GM21447 (cell line): ENCODE data around the gene RPL7A.

Experiments
- ATAC-seq: cut with Tn5 transposase; IDR thresholded peaks from one replicate; pipeline ENCODE4 v1.9.1; 2021; ENCODE audit not compliant: unreplicated experiment

RPL7A gene

GRCh38 chr9:133346021-133346785, 1.8 kb upstream of the RPL7A start:
- no peak for ATAC-seq

- peak; percentile 37 for ATAC-seq
These were observed 468 bp upstream of the RPL7A start for GRCh38 chr9:133347515-133347984.

- no peak for ATAC-seq
These were observed 928 bp downstream of the RPL7A start for GRCh38 chr9:133348718-133349573.

DNA sequence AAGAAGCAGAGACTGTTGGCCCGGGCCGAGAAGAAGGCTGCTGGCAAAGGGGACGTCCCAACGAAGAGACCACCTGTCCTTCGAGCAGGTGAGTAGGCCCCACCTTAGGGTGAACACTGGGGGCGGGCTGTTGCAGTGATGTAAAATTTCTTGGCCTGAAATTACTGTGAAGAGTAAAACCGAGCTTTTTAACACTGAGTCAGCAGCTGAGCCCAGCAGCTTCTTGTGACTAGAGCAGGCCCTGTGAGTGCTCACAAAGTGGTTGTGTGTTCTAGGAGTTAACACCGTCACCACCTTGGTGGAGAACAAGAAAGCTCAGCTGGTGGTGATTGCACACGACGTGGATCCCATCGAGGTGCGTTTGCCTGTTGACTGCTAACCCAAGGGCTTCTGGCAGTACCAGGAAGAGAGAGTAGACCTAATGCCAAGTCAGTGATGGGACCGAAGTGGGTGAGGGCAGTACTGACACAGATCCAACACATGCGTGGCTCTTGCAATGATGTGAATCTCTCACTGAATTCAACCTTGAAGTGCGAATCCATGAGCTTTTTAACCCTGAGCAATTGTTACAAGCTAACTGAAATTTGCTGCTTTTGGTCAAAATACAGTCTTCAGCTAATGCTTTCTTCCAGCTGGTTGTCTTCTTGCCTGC, 2.1 kb downstream of the RPL7A start:
- ATAC-seq: no peak

- no peak for ATAC-seq
These were observed 3.5 kb downstream of the RPL7A start for GRCh38 chr9:133351526-133351907.

DNA sequence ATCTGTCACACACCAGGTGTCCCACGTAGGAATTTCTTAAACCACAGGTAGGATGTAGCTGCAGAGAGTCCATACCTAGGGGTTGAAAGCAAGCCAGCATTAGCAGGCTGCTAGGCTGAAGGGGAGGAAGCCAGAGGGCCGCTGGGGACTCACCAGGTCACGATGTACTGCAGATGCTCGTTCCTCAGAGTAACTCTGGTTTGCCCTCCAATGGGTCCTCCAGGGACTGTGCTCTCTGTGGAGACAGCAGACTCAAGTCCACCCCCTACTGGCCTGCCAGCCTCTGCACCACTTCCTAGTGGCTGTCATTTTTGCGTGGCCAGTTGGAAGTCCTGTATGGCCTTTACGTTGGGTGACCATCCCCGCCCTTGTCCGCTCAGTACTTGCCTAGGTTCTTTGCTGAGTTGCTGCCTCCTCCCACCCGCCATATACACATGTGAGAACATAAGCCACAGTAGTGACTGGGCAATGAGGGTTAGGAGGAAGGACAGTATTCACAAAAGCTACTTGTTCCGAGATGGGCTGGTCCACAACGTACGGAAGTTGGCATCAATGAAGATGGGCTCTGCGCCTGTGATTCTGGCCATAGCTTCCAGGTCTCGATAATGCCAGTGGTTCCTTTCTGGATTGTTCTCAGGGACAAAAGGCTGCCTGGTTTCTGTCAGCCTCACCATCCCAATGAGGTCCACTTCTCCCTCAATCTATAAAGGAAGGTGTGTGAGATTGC, 4.1 kb downstream of the RPL7A start:
- no peak for ATAC-seq

- ATAC-seq: no peak
These were observed 4.8 kb downstream of the RPL7A start for GRCh38 chr9:133352635-133353340.

- ATAC-seq: no peak
These were observed 5.5 kb downstream of the RPL7A start for GRCh38 chr9:133353548-133353947.

- no peak for ATAC-seq
These were observed 6.7 kb downstream of the RPL7A start for GRCh38 chr9:133354766-133355165.

- ATAC-seq: peak; percentile 27
These were observed 7.9 kb downstream of the RPL7A start for GRCh38 chr9:133355881-133356357.

- peak; percentile 55 for ATAC-seq
These were observed 8.5 kb downstream of the RPL7A start, which contains the start of the genes SURF1 and SURF2 for GRCh38 chr9:133356391-133357091. SURF1 (minus strand) TSS chr9:133356487; CDS start chr9:133356453, 34 bp downstream. SURF2 (plus strand) TSS chr9:133356550; CDS start chr9:133356593, 43 bp downstream.

DNA sequence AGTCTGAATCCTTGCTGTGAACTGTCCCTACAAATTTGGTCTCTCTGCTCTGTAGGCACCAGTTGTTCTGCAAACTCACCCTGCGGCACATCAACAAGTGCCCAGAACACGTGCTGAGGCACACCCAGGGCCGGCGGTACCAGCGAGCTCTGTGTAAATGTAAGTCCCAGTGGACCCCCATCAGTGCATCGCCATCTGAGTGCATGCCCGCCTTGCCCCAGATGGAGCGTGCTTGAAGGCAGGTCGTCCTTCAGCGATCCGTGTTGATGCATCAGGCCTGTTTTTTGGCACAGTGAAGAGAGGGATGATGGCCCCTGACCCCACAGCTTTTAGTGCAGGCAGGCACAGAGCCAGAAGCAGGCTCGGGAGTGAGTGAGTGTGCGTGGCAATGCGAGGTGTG, 9.6 kb downstream of the RPL7A start:
- no peak for ATAC-seq

- ATAC-seq: no peak
These were observed 11.6 kb downstream of the RPL7A start for GRCh38 chr9:133359399-133360175.

- ATAC-seq: no peak
These were observed 12.7 kb downstream of the RPL7A start for GRCh38 chr9:133360400-133361393.

DNA sequence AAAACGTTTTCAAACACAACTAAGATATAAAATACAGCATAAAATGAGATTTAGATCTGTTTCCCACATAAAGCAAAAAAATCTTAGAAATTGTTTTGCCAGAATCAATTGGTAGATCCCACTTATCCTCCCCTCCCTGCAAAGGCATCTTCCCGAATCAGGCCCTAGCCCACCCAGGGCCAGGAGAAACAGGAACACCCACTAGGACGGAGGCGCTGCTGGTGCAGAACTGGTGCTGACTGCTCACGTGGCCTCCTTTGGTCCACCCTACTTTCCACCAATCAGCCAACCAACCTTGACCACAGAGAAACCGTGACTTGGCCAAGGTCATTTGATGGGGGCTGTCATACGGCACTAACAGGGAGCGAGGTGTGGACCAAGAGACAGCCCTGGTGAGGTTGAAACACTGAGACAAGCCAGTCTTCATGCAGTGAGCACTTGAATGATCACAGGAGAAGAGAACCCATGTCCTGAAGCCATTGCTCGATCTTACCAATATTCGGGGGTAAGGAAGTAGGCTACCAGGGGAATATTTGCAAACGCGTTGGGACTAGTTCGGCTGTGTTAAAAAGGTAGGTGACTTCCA, 13.6 kb downstream of the RPL7A start:
- ATAC-seq: no peak

- ATAC-seq: no peak
These were observed 14.5 kb downstream of the RPL7A start for GRCh38 chr9:133362359-133363044.
